HCT116 (cell line): ENCODE measurements around the gene ORC3. TPM values are rescaled to one million over a fixed set of nuclear protein-coding genes. Genes with fewer than 3 reads are reported as not detected.

Experiments used
- ATAC-seq: fragments of 200-7000 bp; cut with Tn5 transposase; 2 replicates; pipeline ENCODE4 v1.9.1; 2020; ENCODE audit warnings: mild to moderate bottlenecking, moderate library complexity
- BruUV-seq: library from RNA; stranded (reverse); fragments of 400-500 nt; replicated peaks from 2 replicates; lab custom pipeline; 2021; lab: Mats Ljungman, UMichigan
- CTCF ChIA-PET: fragments of 300-600 bp; sonication (Branson Sonifier 250); formaldehyde crosslinking; loops from one replicate; lab custom pipeline; 2021; ENCODE audit warnings: antibody characterized with exemption; lab: Charles Lee
- POLR2A ChIA-PET: fragments of 300-600, 350-600 bp; sonication (Branson Sonifier 250); formaldehyde crosslinking; loops from one replicate; lab custom pipeline; 2021; ENCODE audit warnings: antibody characterized with exemption; lab: Charles Lee
- RAD21 ChIA-PET, 2 experiments: fragments of 300-600 bp; sonication (Branson Sonifier 250); formaldehyde crosslinking; loops; one replicate each; lab custom pipeline; 2023; ENCODE audit warnings: low total read pairs in 2 of 2; ENCODE audit not compliant: uncharacterized antibody in 2 of 2, unreplicated experiment in 2 of 2, low non-redundant PET in 1 of 2; lab: Charles Lee
- DNase-seq: peaks from one replicate; pipeline ENCODE4 v3.0.0-alpha.2; 2010; ENCODE audit warnings: low read depth, low spot score
- H2AFZ ChIP-seq: fragments of 200-600 bp; shearing (Covaris generic), sonication (generic); 2 replicates; pipeline ENCODE4 v1.6.1; 2017; ENCODE audit warnings: low read depth, mixed run types, mixed read lengths, antibody characterized with exemption, low read length; ENCODE audit not compliant: poor library complexity, severe bottlenecking
- H3K27ac ChIP-seq: 2 replicates; pipeline ENCODE4 v1.5.1; 2012; ENCODE audit warnings: low read depth, low read length
- H3K27me3 ChIP-seq: fragments of 200-600 bp; sonication (generic); 2 replicates; pipeline ENCODE4 v1.6.1; 2016; ENCODE audit warnings: mixed run types, low read length, mixed read lengths; ENCODE audit not compliant: insufficient read depth
- H3K36me3 ChIP-seq, 2 experiments: fragments of 200-500 bp in 1 of 2; fragments of 200-600 bp in 1 of 2; sonication (Bioruptor generic) in 1 of 2; sonication (generic) in 1 of 2; 2 replicates each; pipeline versions ENCODE4 v1.5.1 to v1.6.1; 2014 to 2016; ENCODE audit warnings: low read length in 2 of 2, inconsistent platforms in 1 of 2, mixed read lengths in 1 of 2, mixed run types in 1 of 2; ENCODE audit not compliant: insufficient read depth in 2 of 2, control insufficient read depth in 1 of 2
- H3K4me1 ChIP-seq, 2 experiments: fragments of 200-600 bp in 1 of 2; sonication (generic) in 1 of 2; 2 replicates each; pipeline versions ENCODE4 v1.5.1 to v1.6.1; 2012 to 2017; ENCODE audit warnings: low read length in 2 of 2, inconsistent platforms in 1 of 2, mild to moderate bottlenecking in 1 of 2, mixed read lengths in 1 of 2, mixed run types in 1 of 2, moderate library complexity in 1 of 2; ENCODE audit not compliant: insufficient read depth in 2 of 2, control insufficient read depth in 1 of 2
- H3K4me2 ChIP-seq: fragments of 200-600 bp; sonication (generic); 2 replicates; pipeline ENCODE4 v1.6.1; 2017; ENCODE audit warnings: mixed run types, low read length, mixed read lengths
- H3K4me3 ChIP-seq, 2 experiments: fragments of 200-600 bp in 1 of 2; sonication (generic) in 1 of 2; replicated peaks in 1 of 2; 2 replicates each; pipeline ENCODE4 v1.5.1; 2011 to 2016; ENCODE audit warnings: low read length in 2 of 2, control low read depth in 1 of 2, low read depth in 1 of 2, mild to moderate bottlenecking in 1 of 2, mixed read lengths in 1 of 2, mixed run types in 1 of 2
- H3K79me2 ChIP-seq: fragments of 200-600 bp; sonication (generic); 2 replicates; pipeline ENCODE4 v1.6.1; 2017; ENCODE audit warnings: mild to moderate bottlenecking, mixed run types, low read length, moderate library complexity, mixed read lengths; ENCODE audit not compliant: insufficient read depth
- H3K9ac ChIP-seq: fragments of 200-600 bp; sonication (generic); 2 replicates; pipeline ENCODE4 v1.6.1; 2016; ENCODE audit warnings: low read length, mixed read lengths
- H3K9me2 ChIP-seq: fragments of 200-600 bp; sonication (generic), shearing (Covaris generic); 2 replicates; pipeline ENCODE4 v1.6.1; 2017; ENCODE audit warnings: mixed run types, mild to moderate bottlenecking, moderate library complexity; ENCODE audit not compliant: insufficient read depth
- H3K9me3 ChIP-seq, 2 experiments: fragments of 200-500 bp in 1 of 2; fragments of 200-600 bp in 1 of 2; sonication (Bioruptor generic) in 1 of 2; sonication (generic) in 1 of 2; 2 replicates each; pipeline ENCODE4 v1.6.1; 2014 to 2017; ENCODE audit warnings: low read length in 2 of 2, mixed read lengths in 2 of 2, inconsistent platforms in 1 of 2, low read depth in 1 of 2, mild to moderate bottlenecking in 1 of 2, mixed run types in 1 of 2, moderate library complexity in 1 of 2; ENCODE audit not compliant: control insufficient read depth in 1 of 2, insufficient read depth in 1 of 2
- H4K20me1 ChIP-seq: fragments of 200-600 bp; sonication (generic), shearing (Covaris generic); 2 replicates; pipeline ENCODE4 v1.6.1; 2017; ENCODE audit warnings: mixed run types, mild to moderate bottlenecking, moderate library complexity; ENCODE audit not compliant: insufficient read depth
- CBX3 ChIP-seq: IDR thresholded peaks from 2 replicates; pipeline ENCODE4 v1.6.1; 2012; ENCODE audit warnings: low read depth
- CEBPB ChIP-seq: IDR thresholded peaks from 2 replicates; pipeline ENCODE4 v1.6.1; 2012; ENCODE audit warnings: low read depth
- RAD21 ChIP-seq: IDR thresholded peaks from 2 replicates; pipeline ENCODE4 v1.6.1; 2012; ENCODE audit warnings: low read depth, mild to moderate bottlenecking
- SIN3A ChIP-seq: IDR thresholded peaks from 2 replicates; pipeline ENCODE4 v1.6.1; 2012; ENCODE audit warnings: low read depth
- intact Hi-C: fragments of 100-400 bp; cut with micrococcal nuclease; formaldehyde crosslinking; loops from 2 replicates; pipeline ENCODE4 v1.10.0; 2022
- total RNA-seq: library from RNA; stranded (reverse); gene quantifications from one replicate; pipeline ENCODE4 v1.2.1, GENCODE V29; 2021; ENCODE audit not compliant: unreplicated experiment

The ORC3 gene
- total RNA-seq, 1 experiment from 2014 or later = 34.2 TPM

GRCh38 chr6:87700397-87701343 lies 110.7 kb downstream of the ORC3 start:
- H3K27me3 ChIP-seq = no peaks in the 10 kb centered on the region
- peaks cover 8 to 31% of the 10 kb centered on the region in 2 experiments for H3K4me1 ChIP-seq
- H3K79me2 ChIP-seq = peaks cover 60% of the 10 kb centered on the region
- CTCF ChIA-PET = no interaction called here
- H3K4me2 ChIP-seq = peak overlapping the region; percentile 85
- TSS peak; percentile 53 for BruUV-seq
- H3K9me2 ChIP-seq = no peaks in the 10 kb centered on the region
- DNase-seq (no peak), ATAC-seq (peak; percentile 16)
- H3K36me3 ChIP-seq = peaks cover 5% of the 10 kb centered on the region in 2 experiments; a peak in 1 of 4 replicates
- peaks cover 35% of the 10 kb centered on the region; the same call in 1 of the 2 replicates for H4K20me1 ChIP-seq
- peak overlapping the region; percentile 78 to 91 for H3K4me3 ChIP-seq
- TF ChIP-seq SIN3A = peak; percentile 16; the same call in 1 of the 2 replicates
- TF ChIP-seq RAD21 = peak; percentile 41
- TF ChIP-seq CBX3 = no peak
- H3K27ac ChIP-seq = peak overlapping the region; percentile 95
- POLR2A ChIA-PET = interaction anchor here (0.6 kb wide), 1 partner anchor 40 kb away, joined by 3 read pairs; no protein-coding TSS in a partner anchor
- no peak overlapping the region for H2AFZ ChIP-seq
- H3K9ac ChIP-seq = peak overlapping the region; percentile 95
- intact Hi-C loops = loop anchor here (5.0 kb wide), 1 partner anchor 293 kb away; the partner anchor contains the start of gene CFAP206
- RAD21 ChIA-PET = no interaction called here
- H3K9me3 ChIP-seq = no peaks in the 10 kb centered on the region

GRCh38 chr6:87701344-87701675 lies 111.4 kb downstream of the ORC3 start:
- DNase-seq (no peak), ATAC-seq (no peak; the same call in 1 of the 2 replicates)
- Histone ChIP-seq H3K9me2 (no peaks in the 10 kb centered on the region), H3K4me2 (peak overlapping the region; percentile 85), H3K27ac (peak overlapping the region; percentile 95), H3K4me3 (peak overlapping the region; percentile 78 to 91), H4K20me1 (peaks cover 35% of the 10 kb centered on the region; the same call in 1 of the 2 replicates), H3K27me3 (no peaks in the 10 kb centered on the region), H3K79me2 (peaks cover 54% of the 10 kb centered on the region), H2AFZ (no peak overlapping the region), H3K36me3 (peaks cover 5% of the 10 kb centered on the region in 2 experiments; a peak in 1 of 4 replicates), H3K9ac (peak overlapping the region; percentile 95), H3K9me3 (no peaks in the 10 kb centered on the region), H3K4me1 (peaks cover 8 to 36% of the 10 kb centered on the region in 2 experiments)
- intact Hi-C loops = loop anchor here (5.0 kb wide), 1 partner anchor 294 kb away; the partner anchor contains the start of gene CFAP206
- TF ChIP-seq CEBPB (no peak), SIN3A (no peak), CBX3 (no peak)
- ChIA-PET POLR2A (interaction anchor here (0.6 kb wide), 1 partner anchor 40 kb away, joined by 3 read pairs; no protein-coding TSS in a partner anchor), RAD21 (no interaction called here), CTCF (no interaction called here)
- no TSS peak for BruUV-seq
